ENCODE data around the gene RXYLT1. TPM values are rescaled to one million over a fixed set of nuclear protein-coding genes. Genes with fewer than 3 reads are reported as not detected.
"Not testable (repeated sequence)": the region's sequence is repeated elsewhere in the genome, so short reads cannot be mapped to it uniquely, and the experiment has no call there.

The RXYLT1 gene
- total RNA-seq, 1 donor from 2014 or later = 13.5 TPM

DNA sequence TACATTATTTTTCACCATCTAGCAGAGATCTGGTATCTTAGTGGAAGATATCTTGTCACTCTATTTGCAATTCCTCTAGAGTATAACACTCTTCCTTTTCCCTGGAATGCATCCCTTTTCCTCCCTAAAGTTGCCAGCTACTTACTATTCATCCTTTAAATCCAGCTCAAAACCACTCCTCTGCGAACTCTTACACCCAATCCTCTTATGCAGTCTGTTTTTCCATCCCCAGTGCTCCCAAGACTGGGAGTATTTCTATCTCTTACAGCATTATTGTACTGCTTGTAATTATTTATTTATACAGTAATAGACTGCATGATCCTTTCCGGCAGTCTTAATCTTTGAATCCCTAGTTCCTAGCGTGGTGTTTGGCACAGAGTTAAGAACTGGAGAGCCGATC is 61.9 kb downstream of the RXYLT1 start:
- no peak for DNase-seq (ENCODE audit: low spot score in 2 of 2)
- no peak for FAIRE-seq

DNA sequence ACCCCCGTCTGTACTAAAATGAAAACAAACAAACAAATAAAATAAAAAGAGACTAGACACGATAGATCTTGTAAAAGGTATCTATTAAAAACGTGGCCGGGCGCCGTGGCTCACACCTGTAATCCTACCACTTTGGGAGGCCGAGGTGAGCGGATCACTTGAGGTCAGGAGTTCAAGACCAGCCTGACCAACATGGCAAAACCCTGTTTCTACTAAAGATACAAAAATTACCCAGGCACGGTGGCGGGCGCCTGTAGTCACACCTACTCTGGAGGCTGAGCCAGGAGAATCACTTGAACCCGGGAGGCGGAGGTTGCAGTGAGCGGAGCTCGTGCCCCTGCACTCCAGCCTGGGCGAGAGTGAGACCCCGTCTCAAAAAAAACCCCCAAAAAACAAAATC is 63.0 kb downstream of the RXYLT1 start:
- FAIRE-seq; DNase-seq (ENCODE audit: low spot score in 2 of 2): not testable (repeated sequence)

DNA sequence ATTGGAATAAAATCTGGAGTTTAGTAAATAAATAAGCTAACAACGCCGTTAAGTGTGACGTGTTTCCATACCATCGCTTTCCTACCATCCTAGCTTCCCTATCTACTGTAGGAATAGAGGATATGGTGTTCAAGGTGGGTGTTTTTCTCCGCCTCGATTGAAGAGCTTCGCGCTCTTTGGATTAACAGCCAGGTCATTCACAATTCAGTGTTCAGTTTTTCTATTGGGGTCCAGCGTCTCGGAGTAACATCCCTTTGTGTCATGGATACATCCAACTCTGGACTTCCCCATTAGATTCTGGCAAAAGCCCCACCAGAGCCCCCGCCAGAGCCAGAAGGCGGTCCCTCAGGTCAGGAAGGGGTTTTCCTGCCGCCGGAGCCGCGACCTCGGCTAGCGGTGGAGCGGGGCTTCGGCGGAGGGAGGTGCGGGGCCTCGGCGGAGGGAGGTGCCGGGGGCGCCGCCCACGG is 63.6 kb downstream of the RXYLT1 start:
- FAIRE-seq (no peak), DNase-seq (ENCODE audit: low spot score in 2 of 2) (peak in 1 of 2 donors; percentile 17)

DNA sequence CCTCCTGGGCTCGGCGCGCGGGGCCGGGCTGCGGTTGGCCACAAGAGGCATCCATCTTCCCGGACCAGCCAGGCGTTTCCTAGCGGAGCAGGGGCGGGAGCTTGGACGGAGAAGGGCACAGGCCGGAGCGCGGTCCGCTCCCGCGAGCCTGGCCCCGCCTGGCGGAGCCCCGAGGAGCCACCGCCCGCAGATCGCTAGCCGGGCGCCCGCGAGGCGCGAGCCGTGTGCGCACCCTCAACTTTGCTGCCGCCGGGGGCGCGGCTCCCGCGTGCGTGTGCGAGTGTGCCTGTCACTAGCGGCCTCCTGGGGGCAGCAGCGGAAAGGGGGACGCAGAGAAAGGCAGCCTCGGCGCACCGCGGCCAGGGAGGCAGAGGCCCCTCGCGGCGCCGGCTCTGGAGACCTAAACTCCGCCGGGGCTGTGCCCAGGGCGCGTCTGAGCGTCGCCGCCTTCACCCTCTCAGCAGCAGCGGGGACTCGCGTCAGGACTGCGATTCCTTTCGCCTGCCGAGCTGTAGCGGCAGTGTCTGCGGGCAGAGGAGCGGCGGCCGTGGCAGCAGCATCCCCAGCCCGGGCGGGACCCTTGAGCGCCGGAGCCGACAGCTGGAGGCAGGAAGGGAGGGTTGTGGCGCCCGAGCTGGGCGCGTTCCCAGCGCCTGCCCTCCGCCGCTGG is 64.1 kb downstream of the RXYLT1 start:
- FAIRE-seq = no peak
- DNase-seq (ENCODE audit: low spot score in 2 of 2) = peak; percentile 85 to 92

DNA sequence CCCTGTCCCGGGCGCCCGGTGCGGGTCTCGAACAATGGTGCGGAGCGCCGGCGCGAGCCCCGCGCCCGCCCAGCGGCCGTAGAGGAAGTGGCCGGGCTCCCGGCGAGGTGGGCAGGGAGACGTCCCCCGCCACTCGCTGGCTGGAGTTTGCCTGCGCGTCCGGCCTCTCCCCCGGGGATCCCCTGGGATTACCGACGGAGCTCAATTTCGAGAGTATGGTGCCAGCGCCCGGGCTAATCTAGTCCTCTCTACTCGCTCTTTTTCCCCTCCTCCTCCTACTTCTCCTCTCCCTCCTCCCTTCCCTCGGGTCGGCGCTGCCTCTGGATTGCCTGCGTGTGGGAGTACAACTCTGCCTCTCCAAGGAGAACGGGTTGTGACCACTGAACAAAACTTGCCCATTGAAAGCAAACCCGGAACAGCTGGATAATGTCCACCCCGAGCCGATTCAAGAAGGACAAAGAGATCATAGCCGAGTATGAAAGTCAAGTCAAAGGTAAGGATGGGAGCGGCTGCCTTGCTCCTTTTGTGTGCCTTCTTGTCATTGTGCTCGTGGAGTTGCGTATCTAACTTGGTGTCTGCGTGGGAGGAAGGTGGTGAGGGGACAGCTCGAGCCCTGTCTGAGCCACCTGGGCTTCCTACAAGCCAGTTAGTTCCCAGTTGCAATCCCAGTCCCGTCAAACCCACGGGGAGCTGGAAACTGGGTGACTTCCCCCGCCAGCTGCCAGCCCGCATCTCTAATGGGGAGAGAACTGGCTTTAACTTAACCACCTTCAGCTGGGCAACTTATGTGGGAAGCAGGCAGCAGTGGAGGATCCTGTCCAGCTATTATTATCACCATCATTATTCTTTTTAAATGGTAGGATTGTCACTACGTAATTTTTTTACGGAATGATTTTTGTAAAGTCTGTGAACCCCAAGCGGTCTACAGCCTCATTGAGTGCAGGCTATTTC is 65.0 kb downstream of the RXYLT1 start, which contains the start of gene SRGAP1:
SRGAP1 (plus strand) TSS at position 310 of the 951 bp plus-strand sequence; CDS start at position 427, 117 bp downstream.
- FAIRE-seq (no peak), DNase-seq (ENCODE audit: low spot score in 2 of 2) (peak in 1 of 2 donors; percentile 30)

DNA sequence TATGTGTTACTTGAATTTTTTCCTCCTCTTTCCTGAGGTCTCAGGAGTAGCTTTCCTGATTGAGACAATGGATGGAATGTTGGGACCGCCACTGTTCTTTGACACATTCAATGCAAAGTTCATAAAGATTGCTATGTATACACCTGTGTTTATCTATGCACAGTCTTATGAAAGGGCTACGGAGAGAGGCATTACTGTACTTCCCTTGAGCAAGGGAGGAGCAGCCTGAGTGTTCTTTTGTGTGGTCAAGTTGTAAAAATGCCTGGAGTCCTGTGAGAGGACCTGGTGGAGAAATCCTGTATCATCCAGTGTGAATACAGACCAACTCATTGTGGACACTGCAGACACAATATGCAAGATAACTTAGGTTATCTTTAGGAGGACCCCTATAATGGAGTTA is 66.0 kb downstream of the RXYLT1 start:
- DNase-seq (ENCODE audit: low spot score in 2 of 2) (no peak), FAIRE-seq (no peak)

DNA sequence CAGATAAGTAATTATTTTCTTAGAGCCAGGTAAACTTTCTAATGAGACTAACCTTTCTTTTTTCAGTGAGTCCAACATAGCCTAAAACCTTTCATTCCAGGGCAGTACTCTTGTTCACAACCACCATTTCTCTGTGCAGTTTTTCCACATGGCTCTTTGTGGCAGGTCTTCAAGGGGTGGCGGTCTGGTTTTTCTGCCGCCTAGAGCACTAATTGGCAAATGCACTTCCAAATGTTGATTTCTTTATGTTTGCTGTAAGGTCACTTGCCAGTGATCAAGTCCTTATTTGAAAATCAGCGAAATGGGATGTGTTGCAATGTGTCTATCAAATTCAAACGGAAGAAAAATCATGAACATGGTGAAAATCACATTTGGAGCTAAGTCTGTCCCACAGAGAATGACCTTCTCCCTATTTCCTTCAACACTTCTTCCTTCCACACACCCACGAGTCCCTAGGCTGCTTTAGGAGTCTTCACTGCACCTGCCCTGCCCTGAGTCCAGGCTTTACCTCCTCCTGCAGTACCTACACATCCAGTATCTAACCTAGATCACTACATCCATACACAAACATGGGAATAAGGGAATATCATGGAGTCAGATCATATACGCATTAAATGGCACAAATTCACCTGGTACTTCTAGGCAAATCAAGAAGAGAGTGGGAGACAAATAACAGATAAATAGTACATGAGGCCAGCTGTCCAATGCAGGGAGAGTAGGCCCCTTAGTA is 66.7 kb downstream of the RXYLT1 start:
- FAIRE-seq = no peak
- DNase-seq (ENCODE audit: low spot score in 2 of 2) = no peak

DNA sequence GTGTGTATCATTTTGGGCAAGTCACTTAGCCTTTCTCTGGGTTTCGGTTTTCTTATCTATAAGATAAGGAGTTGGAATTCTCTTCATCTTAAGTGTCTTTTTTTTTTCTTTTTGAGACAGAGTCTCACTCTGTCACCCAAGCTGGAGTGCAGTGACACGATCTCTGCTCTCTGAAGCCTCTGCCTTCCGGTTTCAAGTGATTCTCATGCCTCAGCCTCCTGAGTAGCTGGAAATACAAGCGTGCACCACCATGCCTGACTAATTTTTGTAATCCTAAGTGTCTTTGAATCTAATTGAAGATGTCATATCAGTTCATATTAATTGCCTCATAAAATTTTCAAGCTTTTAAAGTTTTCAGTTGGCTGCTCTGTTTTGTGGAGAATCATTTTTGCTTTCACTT is 68.7 kb downstream of the RXYLT1 start:
- no peak for FAIRE-seq
- no peak for DNase-seq (ENCODE audit: low spot score in 2 of 2)

DNA sequence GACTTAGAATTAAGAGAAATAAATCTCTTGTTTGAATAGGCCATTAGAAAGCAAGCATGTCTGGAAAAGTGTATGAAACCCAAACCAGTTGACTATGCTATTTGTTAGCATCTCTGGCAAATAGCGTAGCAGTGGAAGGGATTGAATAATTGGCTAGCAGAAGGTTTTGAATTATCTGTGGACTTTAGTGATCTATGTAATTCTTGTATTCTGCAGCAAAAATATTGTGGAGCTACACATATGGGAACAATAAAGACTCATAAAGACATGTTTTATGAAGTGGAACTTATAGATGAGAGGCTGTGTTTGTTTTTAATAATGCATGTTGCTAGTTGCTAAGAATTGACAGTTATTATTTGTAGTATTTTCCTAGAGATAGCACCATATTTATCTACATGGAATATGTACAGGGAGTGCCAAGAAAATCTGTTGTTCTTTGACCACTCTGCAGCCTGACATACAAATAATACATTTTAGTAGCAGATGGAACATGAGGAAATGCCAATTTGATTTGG is 69.5 kb downstream of the RXYLT1 start:
- no peak for DNase-seq (ENCODE audit: low spot score in 2 of 2)
- FAIRE-seq = no peak

DNA sequence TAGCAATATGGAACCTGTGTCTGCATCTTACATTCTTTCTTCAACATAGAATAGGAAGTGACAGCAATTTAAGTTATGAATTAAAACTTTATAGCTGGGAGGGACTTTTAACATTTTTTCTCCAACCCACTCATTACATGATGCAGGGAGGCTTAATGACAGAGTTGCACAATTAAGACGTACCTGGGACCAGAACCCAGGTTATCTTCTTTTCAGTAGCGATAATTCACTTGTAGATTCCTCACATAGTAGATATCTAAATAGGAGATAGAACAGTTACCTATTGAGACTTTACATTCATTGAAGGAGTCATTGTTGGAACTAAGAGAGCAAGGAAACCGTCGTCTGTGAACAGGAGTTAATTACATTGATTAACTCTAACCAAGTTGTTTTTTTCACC is 69.9 kb downstream of the RXYLT1 start:
- DNase-seq (ENCODE audit: low spot score in 2 of 2) (no peak), FAIRE-seq (no peak)

DNA sequence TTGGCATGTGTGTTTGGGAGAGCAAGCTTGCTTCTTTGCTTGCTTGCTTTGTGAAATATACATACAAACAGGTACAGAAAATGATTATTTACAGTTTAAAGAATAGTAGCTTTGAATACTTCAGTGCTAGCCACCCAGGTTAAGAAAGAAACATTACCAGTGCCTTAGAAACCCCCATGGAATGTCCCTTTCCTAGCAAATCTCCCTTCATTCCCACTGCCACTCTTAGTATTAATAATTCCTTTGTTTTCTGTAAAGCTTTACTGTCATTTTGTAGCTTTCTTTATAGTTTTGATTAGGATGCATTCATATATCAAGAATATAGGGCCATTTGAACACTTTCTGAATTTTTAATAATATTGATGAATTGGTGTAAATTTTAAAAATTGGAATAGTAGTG is 74.3 kb downstream of the RXYLT1 start:
- DNase-seq (ENCODE audit: low spot score in 2 of 2) (no peak), FAIRE-seq (no peak)

DNA sequence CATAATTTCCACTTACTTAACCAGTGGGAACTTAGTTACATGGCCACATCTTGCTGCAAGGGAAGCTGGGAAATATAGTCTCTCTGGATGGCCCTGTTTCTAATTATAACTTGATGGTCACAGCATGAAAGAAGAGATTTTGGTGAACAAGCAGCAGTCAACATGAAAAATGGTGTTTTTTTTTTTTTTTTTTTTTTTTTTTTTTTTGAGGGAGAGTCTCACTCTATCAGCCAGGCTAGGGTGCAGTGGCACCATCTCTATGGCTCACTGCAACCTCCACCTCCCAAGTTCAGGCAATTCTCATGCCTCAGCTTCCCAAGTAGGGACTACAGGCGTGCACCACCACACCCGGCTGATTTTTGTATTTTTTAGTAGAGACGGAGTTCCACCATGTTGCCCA is 75.6 kb downstream of the RXYLT1 start:
- no peak for FAIRE-seq
- no peak for DNase-seq (ENCODE audit: low spot score in 2 of 2)

DNA sequence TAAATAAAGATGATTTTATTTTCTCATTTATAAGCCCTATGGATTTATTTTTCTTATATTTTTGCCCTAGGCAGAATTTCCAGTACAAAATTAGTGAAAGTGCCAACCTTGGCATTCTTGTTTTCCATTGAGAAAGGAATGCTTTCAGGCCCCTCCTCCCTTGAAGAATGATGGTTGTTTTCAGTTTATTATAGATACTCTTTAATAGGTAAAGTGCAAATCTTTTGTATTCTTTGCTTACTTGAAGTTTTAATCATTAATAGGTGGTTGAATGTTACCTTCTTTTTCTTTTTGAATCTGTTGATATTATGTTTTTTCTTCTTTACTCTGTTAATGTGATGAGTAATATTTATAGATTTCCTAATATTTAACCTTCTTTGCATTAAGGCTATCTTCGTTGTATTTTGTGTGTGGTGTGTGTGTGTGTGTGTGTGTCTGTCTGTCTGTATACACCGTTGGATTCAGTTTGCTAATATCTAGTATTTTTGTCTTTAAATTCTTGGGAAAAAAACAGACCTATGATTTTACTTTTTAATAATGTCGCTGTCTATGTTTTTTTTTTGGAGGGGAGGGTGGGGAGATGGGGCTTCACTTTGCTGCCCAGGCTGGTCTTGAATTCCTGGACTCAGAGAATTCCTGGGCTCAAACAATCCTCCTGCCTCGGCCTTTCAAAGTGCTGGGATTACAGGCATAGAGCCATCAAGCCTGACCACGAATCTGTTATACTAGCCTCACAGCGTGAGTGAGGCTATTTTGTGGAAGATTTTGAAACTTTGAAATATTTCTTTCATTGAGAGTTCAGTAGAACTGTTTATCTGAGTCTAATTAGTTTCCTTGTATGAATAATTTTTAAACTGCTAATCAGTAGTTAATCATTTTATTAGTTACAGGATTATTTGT is 78.3 kb downstream of the RXYLT1 start:
- DNase-seq (ENCODE audit: low spot score in 2 of 2) (no peak), FAIRE-seq (no peak)

Small RNAs within 50 kb of the gene (small RNA-seq; reads per million reads assigned to genes)
- gene AC084357.1 = not detected

Other genes with a start within 250 kb of the RXYLT1 start
- 36.3 TPM for gene DPY19L2, start 111.4 kb upstream of the RXYLT1 start, total RNA-seq
- 40.8 TPM for gene SRGAP1, start 64.8 kb downstream of the RXYLT1 start, total RNA-seq